GM18951 (cell line): Measurements from ENCODE around the gene CYB5D1.
"Not testable (repeated sequence)": the region's sequence is repeated elsewhere in the genome, so short reads cannot be mapped to it uniquely, and the experiment has no call there.

Experiments used
- POLR2A ChIP-seq: IDR thresholded peaks from 4 replicates; pipeline ENCODE4 v1.6.1; 2011; ENCODE audit warnings: mild to moderate bottlenecking; ENCODE audit not compliant: insufficient read length, insufficient read depth; ENCODE audit errors: extremely low read depth
- in situ Hi-C: fragments of 300-500 bp; cut with MboI; formaldehyde crosslinking; loops from one replicate; pipeline ENCODE4 v1.12.0; 2022; ENCODE audit warnings: low sequenced_read_pairs, mixed read lengths, inconsistent platforms; ENCODE audit not compliant: unreplicated experiment

CYB5D1 gene

GRCh38 chr17:7852262-7852670 is 5.5 kb upstream of the CYB5D1 start:
- TF ChIP-seq POLR2A, result no peak
- in situ Hi-C loops, result no loop called here

GRCh38 chr17:7852919-7853690 is 4.7 kb upstream of the CYB5D1 start:
- no peak for TF ChIP-seq POLR2A
- in situ Hi-C loops, result no loop called here

GRCh38 chr17:7853691-7854038 is 4.1 kb upstream of the CYB5D1 start:
- TF ChIP-seq POLR2A, result no peak
- in situ Hi-C loops, result no loop called here

GRCh38 chr17:7854078-7854777 is 3.6 kb upstream of the CYB5D1 start:
- in situ Hi-C loops, result no loop called here
- TF ChIP-seq POLR2A, result no peak

GRCh38 chr17:7854851-7855659 is 2.7 kb upstream of the CYB5D1 start, which contains the start of gene TMEM88:
TSS of gene TMEM88 (plus strand) at chr17:7855066. CDS start at chr17:7855075, 9 bp downstream.
- in situ Hi-C loops, result no loop called here
- TF ChIP-seq POLR2A, result peak; percentile 22

- no peak for TF ChIP-seq POLR2A
- in situ Hi-C loops, result no loop called here
These were observed 2.2 kb upstream of the CYB5D1 start for GRCh38 chr17:7855660-7856010.

GRCh38 chr17:7856011-7856810 is 1.6 kb upstream of the CYB5D1 start:
- in situ Hi-C loops, result no loop called here
- peak; percentile 18 for TF ChIP-seq POLR2A

GRCh38 chr17:7856811-7857712 is 741 bp upstream of the CYB5D1 start, which contains the start of gene NAA38:
TSS of gene NAA38 (minus strand) at chr17:7857559. CDS start at chr17:7857463, 96 bp downstream.
- peak; percentile 77 for TF ChIP-seq POLR2A
- in situ Hi-C loops, result no loop called here

- no peak for TF ChIP-seq POLR2A
- in situ Hi-C loops, result no loop called here
These were observed 663 bp downstream of the CYB5D1 start for GRCh38 chr17:7858522-7858810.

GRCh38 chr17:7859028-7859427 is 1.2 kb downstream of the CYB5D1 start:
- in situ Hi-C loops, result no loop called here
- no peak for TF ChIP-seq POLR2A

GRCh38 chr17:7862692-7863437 is 5.1 kb downstream of the CYB5D1 start:
- in situ Hi-C loops, result no loop called here
- TF ChIP-seq POLR2A, result no peak

- in situ Hi-C loops, result not testable (repeated sequence)
These were observed 6.6 kb downstream of the CYB5D1 start for GRCh38 chr17:7864384-7864783.
